ENCODE data around the gene NHLRC1. TPM values are rescaled to one million over a fixed set of nuclear protein-coding genes. Genes with fewer than 3 reads are reported as not detected.

NHLRC1 gene
- total and polyA plus RNA-seq, 3 donors from 2014 or later, result 2.1 to 3.8 (median 3.1) TPM

- Histone ChIP-seq H3K4me3 (no peak overlapping the region), H3K27ac (no peak overlapping the region), H3K4me1 (no peaks in the 10 kb centered on the region), H3K27me3 (no peaks in the 10 kb centered on the region), H3K9me3 (no peaks in the 10 kb centered on the region), H3K36me3 (ENCODE audit: low read depth, missing control alignments) (no peaks in the 10 kb centered on the region)
- intact Hi-C loops (cut with DNase I; ENCODE audit: low total_unique reads), result no loop called here
- WGBS, 2 donors, result 79 to 87% methylated on average over 13 of the region's 13 CpGs
- DNase-seq, result no peak
- TF ChIP-seq CTCF (IDR thresholded peaks at IDR 0.05) (no peak), POLR2A (IDR thresholded peaks at IDR 0.05) (no peak)
Observed at GRCh38 chr6:18141805-18142590, 19.5 kb upstream of the NHLRC1 start.

- Histone ChIP-seq H3K27ac (no peak overlapping the region), H3K36me3 (ENCODE audit: low read depth, missing control alignments) (no peaks in the 10 kb centered on the region), H3K27me3 (no peaks in the 10 kb centered on the region), H3K4me3 (no peak overlapping the region), H3K9me3 (no peaks in the 10 kb centered on the region), H3K4me1 (no peaks in the 10 kb centered on the region)
- intact Hi-C loops (cut with DNase I; ENCODE audit: low total_unique reads), result no loop called here
- WGBS, 2 donors, result 85 to 91% methylated on average over 6 of the region's 6 CpGs
- no peak for DNase-seq
- TF ChIP-seq CTCF (IDR thresholded peaks at IDR 0.05) (no peak), POLR2A (IDR thresholded peaks at IDR 0.05) (no peak)
Observed at GRCh38 chr6:18139935-18140621, 17.6 kb upstream of the NHLRC1 start.

GRCh38 chr6:18138906-18139305, 16.4 kb upstream of the NHLRC1 start:
- peaks cover 8% of the 10 kb centered on the region for H3K4me1 ChIP-seq
- no peaks in the 10 kb centered on the region for H3K27me3 ChIP-seq
- H3K9me3 ChIP-seq, result no peaks in the 10 kb centered on the region
- intact Hi-C loops (cut with DNase I; ENCODE audit: low total_unique reads), result no loop called here
- no peak overlapping the region for H3K4me3 ChIP-seq
- no peak for DNase-seq
- TF ChIP-seq CTCF (IDR thresholded peaks at IDR 0.05) (no peak), POLR2A (IDR thresholded peaks at IDR 0.05) (no peak)
- H3K27ac ChIP-seq, result no peak overlapping the region
- 91 to 93% methylated on average over 5 of the region's 5 CpGs for WGBS, 2 donors
- H3K36me3 ChIP-seq (ENCODE audit: low read depth, missing control alignments), result no peaks in the 10 kb centered on the region

- no peak for DNase-seq
- Histone ChIP-seq H3K4me3 (no peak overlapping the region), H3K27me3 (no peaks in the 10 kb centered on the region), H3K9me3 (no peaks in the 10 kb centered on the region), H3K27ac (no peak overlapping the region), H3K36me3 (ENCODE audit: low read depth, missing control alignments) (no peaks in the 10 kb centered on the region), H3K4me1 (peaks cover 9% of the 10 kb centered on the region)
- TF ChIP-seq CTCF (IDR thresholded peaks at IDR 0.05) (no peak), POLR2A (IDR thresholded peaks at IDR 0.05) (no peak)
- WGBS, 2 donors, result 97 to 98% methylated on average over 10 of the region's 10 CpGs
- intact Hi-C loops (cut with DNase I; ENCODE audit: low total_unique reads), result no loop called here
Observed at GRCh38 chr6:18136260-18136659, 13.8 kb upstream of the NHLRC1 start.

All from testis (tissue), 3 donors.